COLO668 (cell line): ENCODE measurements around the gene GNA15.

Source experiments
- DNase-seq: peaks from one replicate; lab custom pipeline; 2025; ENCODE audit not compliant: unreplicated experiment; lab: John Stamatoyannopoulos, UW

Gene GNA15

GRCh38 chr19:3106509-3107141 is 29.2 kb upstream of the GNA15 start:
- DNase-seq = no peak

- no peak for DNase-seq
Observed at GRCh38 chr19:3107658-3108057, 28.2 kb upstream of the GNA15 start.

- peak; percentile 65 for DNase-seq
Observed at GRCh38 chr19:3108775-3109174, 27.1 kb upstream of the GNA15 start.

DNA sequence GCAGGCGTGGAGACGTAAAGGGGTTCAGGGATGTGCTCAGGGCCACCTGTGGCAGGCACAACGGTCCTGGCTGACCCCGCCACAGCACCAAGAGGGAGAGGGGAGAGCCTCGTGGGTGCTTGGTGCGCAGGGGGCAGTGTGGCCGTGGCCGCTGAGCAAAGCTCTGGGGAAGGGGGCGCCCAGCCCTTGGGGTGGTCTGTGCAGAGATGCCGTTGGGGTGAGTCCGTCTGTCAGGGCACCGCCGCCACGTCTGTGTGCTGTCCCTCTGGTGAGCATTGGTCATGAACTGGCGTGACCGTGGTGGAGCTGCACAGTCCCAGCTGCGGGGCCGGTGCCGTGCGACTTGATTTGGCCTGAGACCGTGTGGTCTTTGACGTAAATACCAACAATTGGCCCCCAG is 26.3 kb upstream of the GNA15 start:
- no peak for DNase-seq

- DNase-seq = no peak
Observed at GRCh38 chr19:3110126-3110825, 25.6 kb upstream of the GNA15 start.

DNA sequence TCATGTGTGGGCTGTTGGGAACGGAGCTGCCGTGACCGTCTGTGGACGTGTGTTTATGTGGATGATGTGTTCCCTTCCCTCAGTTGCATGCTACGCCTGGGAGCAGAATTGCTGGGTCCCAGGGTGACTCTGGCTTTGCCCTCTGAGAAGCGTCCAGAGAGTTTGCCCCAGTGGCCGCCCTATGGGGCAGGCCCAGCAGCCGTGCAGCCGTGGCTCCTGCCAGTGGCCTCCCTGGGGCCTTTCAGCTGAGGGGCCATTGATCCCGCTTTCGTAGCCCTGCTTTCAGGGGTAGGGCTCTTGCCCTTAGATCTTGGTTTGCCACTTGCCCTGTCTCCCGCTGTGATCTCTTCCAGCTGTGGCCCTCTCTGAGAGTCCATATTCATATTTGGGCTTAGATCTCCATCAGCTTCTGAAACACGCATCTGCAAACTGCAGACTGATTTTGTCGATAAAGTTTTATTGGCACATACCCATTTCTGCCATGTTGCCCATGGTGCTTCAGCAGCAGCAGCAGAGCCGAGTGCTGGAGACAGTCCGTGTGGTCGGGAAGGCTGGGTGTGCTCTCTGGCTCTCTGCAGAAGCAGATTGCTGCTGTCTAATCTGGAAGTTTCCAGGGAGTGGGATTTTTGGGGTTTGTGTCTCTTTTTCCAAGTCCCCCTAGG is 24.1 kb upstream of the GNA15 start:
- no peak for DNase-seq

DNA sequence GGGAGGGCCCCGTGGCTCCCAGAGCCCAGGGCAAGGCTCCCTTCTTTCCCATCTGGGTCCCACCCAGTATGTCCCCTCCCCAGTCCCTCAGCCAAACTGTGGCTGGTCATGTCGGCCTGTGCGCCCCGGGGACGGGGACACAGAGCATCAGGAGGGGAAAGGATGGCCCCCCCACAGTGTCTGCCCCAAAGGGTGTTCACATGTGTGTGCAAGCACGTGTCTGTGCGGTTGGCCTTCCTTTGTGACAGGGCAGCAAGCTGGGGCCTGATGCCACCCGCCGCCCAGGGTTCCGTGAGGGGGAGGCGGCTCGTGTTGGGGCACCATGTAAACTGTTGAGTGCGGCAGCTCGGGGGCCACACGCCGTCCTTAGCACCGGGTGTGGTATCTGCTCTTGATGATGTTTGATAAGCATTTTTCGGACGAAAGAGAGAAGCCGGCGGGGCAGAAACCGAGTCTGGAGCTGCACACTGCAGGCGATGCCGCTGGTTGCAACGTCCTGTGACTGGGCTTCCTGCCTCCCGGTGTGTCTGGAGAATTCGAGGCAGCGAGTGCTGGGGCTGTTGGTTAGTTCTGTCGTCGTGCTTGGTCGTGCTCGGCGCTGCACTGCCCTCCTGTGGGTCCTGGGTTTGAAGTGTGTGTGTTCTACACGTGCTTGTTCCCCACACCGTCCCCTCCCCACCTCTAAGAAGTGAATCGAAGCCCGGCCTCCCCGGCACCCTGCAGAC is 23.3 kb upstream of the GNA15 start:
- no peak for DNase-seq

DNA sequence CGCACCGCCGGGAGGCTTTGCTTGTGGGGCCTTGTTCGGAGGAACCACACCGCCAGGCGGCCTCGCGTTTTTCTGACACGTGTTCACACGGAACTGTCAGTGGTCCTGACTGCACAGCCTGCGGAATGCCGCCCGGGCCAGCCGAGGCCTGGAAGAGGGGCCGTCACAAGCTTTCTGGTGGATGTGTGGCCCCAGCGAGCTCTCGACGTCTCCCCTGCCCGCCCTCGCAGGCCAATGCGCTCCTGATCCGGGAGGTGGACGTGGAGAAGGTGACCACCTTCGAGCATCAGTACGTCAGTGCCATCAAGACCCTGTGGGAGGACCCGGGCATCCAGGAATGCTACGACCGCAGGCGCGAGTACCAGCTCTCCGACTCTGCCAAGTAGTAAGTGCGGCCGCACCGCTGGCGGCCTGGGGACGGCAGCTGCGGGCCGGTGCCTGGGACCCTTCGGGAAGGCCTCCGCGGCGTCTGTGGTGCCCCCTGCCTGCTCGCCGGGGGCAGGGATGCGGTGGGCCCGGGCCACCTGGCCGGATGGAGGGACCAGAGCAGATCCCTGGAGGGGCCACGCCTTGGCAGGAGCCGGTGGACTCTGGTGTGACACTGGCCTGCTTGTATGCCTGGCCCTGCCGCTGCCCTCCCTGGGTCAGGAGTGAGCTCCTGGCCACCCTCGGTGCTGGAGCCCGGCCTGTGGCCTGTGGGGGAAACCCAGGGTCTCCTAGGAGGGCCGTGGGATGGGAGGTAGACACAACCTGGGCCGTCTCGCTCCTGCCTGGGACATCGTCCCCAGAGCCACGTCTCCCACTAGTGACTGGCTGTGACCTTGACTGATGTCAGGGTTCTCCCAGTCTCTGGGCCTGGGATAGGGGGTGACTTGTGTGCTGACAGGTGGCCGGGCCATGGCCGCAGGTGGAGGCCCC is 22.5 kb upstream of the GNA15 start:
- DNase-seq = no peak

DNA sequence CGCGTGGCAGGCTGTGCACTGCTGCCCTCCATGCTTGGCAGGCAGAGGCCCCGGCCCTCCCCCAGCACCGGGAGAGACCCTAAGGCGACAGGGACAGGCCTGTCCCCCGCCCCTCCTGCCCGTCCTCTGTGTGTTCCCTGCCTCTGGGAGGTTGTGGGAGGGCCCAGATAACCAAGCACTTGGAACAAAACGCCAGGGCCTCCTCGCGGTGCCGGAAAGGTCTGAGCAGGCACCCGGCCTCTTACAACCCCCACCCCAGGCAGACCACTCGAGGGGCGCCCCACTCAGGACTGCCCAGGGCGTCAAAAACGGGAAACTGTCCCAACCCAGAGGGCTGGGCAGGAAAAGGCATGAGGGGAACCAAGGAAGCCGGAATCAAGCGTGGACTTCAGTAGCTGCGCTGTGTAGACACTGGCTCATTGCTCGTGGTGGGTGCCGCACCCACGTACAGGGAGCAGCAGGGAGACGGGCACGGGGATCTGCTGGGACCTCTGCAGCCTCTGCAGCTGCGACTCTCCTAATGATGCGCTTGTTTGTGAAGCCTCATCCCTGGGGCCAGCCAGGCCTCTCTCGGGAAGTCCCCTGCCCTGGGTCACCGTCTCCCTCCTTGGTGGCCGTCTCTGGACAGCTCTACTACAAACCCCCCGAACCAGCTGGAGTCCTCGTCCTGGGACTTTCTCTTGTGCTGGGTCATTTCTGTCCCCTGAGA is 21.7 kb upstream of the GNA15 start:
- no peak for DNase-seq

- DNase-seq = no peak
Observed at GRCh38 chr19:3114811-3115210, 21.0 kb upstream of the GNA15 start.

DNA sequence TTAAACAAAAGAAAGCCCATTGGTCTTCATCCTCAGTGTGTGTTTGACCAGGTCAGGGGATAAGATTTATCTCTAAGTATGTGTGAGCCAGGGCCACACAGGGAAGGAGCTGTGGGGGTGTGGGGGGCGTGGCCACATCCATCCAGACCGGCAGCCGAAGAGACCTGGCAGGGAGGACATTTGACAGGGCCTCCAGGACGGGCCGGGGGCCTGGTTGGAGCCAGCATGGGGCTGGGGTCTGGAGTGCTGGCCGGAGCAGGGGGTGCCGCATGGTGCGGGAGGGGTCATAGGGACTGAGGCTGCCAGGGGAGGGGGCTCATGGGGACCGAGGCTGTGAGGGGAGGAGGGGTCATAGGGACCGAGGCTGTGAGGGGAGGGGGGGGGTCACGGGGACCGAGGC is 20.4 kb upstream of the GNA15 start:
- DNase-seq = no peak

DNA sequence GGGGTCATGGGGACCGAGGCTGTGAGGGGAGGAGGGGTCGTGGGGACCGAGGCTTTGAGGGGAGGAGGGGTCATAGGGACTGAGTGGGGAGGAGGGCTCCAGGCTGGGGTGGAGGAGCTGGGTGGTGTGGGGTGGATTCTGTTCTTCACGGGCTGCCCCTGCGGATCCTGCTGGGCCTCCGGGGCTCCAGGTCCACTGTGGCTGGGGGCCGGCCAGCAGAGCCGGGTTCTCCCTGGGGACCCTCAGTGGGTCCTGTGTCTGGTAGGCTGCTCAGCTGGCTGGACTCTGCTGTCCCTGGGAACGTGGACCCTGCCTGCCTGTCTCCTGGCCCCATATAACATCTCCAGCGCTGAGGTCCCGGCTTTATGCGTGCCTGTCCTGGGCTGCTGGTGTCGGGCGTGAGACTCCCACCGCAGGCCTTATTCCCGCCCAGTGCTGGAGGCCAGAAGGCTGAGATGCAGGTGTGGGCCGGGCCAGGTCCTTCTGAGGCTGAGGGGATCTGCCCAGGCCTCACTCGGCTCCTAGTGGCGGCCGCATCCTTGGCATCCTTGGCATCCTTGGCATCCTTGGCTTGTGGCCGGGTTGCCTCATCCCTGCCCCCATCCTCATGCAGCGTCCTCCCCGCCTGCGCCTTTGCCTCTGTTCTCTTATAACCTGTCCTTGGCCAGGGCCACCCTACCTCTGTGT is 19.8 kb upstream of the GNA15 start:
- no peak for DNase-seq

GRCh38 chr19:3116621-3117020 is 19.2 kb upstream of the GNA15 start:
- DNase-seq = no peak

GRCh38 chr19:3117716-3118115 is 18.1 kb upstream of the GNA15 start:
- no peak for DNase-seq

DNA sequence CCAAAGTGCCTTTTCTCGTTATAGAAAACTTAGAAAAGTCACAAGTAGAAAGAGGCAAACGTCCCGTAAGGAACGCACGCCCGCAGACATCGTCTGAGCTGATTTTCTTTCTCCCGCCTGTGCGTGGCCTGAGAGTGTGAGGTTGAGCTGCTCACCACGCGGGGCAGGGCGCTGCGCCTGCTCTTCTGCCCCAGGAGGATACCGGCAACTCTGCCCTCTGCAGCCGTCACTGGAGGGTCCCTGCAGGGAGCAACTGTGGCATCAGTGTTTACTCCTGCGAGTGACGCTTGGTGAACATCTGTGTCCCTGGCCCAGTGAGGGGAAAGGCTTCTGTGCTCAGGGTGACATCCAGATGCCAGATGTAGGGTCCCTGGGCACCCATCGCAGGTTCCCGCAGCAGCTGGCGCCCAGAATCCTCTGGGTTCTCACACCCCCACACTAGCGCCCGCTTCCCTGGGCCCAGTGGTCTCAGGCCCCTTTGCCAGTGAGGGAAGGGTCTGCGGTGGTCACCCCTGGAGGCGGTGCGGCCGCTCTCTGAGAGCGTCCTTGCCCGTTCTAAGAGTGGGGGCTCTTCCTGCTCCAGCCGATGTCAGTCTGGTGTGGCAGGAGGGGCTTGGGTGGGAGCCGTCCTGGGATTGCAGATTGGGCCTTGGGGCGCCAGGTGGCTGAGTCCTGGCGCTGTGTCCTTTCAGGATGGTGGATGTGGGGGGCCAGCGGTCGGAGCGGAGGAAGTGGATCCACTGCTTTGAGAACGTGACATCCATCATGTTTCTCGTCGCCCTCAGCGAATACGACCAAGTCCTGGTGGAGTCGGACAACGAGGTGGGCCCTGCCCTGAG is 17.4 kb upstream of the GNA15 start:
- DNase-seq = no peak

DNA sequence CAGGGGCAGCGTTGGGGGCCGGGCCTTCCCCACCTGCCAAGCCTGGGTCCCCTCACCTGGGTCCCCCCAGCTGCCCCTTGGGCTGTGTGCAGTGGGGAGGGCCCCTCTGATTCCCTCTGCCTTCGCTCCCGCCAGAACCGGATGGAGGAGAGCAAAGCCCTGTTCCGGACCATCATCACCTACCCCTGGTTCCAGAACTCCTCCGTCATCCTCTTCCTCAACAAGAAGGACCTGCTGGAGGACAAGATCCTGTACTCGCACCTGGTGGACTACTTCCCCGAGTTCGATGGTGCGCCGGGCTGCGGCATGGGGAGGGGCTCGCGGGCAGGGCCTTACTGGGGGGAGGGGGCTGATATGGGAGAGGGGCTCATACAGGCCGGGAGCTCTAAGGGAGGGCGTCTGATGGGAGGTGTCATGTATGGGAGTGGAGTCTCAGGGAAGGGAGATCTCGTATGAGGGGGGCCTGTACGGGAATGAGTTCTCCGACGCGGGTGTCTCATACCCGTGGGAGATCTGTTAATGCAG is 16.7 kb upstream of the GNA15 start:
- no peak for DNase-seq

GRCh38 chr19:3119693-3120380 is 16.0 kb upstream of the GNA15 start:
- no peak for DNase-seq
